Hepatocyte (in vitro differentiated cells): ENCODE data around the gene SRPK3.

Experiments
- EZH2 ChIP-seq: fragments of 200-600 bp; sonication (generic); IDR thresholded peaks from 2 replicates; pipeline ENCODE4 v1.6.1; 2016; ENCODE audit warnings: antibody characterized with exemption, mild to moderate bottlenecking, borderline replicate concordance
- TF ChIP-seq, protein P1 (sequence below): fragments of 200-600 bp; sonication (generic); IDR thresholded peaks from 2 replicates; pipeline ENCODE4 v1.5.1; 2016; ENCODE audit warnings: antibody characterized with exemption, mild to moderate bottlenecking; ENCODE audit not compliant: poor library complexity

DNA sequence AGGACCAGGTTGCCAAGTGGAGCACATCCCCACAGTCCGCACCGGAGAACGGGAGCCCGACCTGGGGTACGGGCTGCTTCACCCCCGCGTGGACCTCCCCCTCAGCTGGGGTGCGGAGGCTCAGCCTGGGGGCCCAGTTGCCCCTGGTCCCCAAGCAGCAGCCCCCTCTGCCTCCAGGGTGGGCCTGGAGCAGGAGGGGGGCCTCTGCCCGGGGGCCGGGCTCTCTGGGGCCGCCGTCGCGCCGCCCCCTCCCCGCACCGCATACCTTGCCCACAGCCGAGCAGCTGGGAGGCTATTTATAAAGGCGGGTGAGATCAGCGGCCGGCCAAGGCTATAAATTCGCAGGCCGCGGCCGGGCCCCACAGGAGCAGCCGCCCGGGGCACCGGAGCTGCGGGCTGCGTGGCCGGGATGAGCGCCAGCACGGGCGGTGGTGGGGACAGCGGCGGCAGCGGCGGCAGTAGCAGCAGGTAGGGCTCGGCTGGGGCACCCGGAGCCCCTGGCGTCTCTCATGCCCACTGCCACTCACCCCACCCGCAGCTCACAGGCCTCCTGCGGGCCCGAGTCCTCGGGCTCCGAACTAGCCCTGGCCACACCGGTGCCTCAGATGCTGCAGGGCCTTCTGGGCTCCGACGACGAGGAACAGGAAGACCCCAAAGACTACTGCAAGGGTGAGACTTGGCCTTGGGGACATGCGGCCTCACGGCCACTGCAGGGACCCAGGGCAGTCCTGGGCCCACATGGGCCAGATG is at the start of gene SRPK3:
- TF ChIP-seq, protein P1, sequence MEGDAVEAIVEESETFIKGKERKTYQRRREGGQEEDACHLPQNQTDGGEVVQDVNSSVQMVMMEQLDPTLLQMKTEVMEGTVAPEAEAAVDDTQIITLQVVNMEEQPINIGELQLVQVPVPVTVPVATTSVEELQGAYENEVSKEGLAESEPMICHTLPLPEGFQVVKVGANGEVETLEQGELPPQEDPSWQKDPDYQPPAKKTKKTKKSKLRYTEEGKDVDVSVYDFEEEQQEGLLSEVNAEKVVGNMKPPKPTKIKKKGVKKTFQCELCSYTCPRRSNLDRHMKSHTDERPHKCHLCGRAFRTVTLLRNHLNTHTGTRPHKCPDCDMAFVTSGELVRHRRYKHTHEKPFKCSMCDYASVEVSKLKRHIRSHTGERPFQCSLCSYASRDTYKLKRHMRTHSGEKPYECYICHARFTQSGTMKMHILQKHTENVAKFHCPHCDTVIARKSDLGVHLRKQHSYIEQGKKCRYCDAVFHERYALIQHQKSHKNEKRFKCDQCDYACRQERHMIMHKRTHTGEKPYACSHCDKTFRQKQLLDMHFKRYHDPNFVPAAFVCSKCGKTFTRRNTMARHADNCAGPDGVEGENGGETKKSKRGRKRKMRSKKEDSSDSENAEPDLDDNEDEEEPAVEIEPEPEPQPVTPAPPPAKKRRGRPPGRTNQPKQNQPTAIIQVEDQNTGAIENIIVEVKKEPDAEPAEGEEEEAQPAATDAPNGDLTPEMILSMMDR, result no peak
- no peak for TF ChIP-seq EZH2
